GM12891 (cell line): ENCODE data around the gene ZNF536.

Experiments
- DNase-seq: peaks from one replicate; pipeline ENCODE4 v3.0.0; 2011; ENCODE audit warnings: low spot score; ENCODE audit not compliant: insufficient read length
- FAIRE-seq: peaks from 2 replicates; lab custom pipeline; 2011; peaks lifted over from hg19 to GRCh38; lab: Jason Lieb, UNC
- PAX5 ChIP-seq: IDR thresholded peaks from 2 replicates; pipeline ENCODE4 v1.6.1; 2011; ENCODE audit warnings: low read length, moderate library complexity, mild to moderate bottlenecking; ENCODE audit not compliant: insufficient read depth, severe bottlenecking
- POLR2A ChIP-seq: IDR thresholded peaks from 2 replicates; pipeline ENCODE4 v1.6.1; 2011; ENCODE audit warnings: low read depth, low read length, control low read depth
- POLR2AphosphoS5 ChIP-seq: IDR thresholded peaks from 2 replicates; pipeline ENCODE4 v1.6.1; 2011; ENCODE audit warnings: low read depth, low read length, control low read depth
- POU2F2 ChIP-seq: IDR thresholded peaks from 2 replicates; pipeline ENCODE4 v1.6.1; 2011; ENCODE audit warnings: low read depth, mild to moderate bottlenecking, control low read depth, low read length, moderate library complexity
- SPI1 ChIP-seq: IDR thresholded peaks from 2 replicates; pipeline ENCODE4 v1.6.1; 2011; ENCODE audit warnings: low read depth, low read length, control low read depth
- TAF1 ChIP-seq: IDR thresholded peaks from 2 replicates; pipeline ENCODE4 v1.6.1; 2011; ENCODE audit warnings: low read depth, low read length, control low read depth

Gene ZNF536

DNA sequence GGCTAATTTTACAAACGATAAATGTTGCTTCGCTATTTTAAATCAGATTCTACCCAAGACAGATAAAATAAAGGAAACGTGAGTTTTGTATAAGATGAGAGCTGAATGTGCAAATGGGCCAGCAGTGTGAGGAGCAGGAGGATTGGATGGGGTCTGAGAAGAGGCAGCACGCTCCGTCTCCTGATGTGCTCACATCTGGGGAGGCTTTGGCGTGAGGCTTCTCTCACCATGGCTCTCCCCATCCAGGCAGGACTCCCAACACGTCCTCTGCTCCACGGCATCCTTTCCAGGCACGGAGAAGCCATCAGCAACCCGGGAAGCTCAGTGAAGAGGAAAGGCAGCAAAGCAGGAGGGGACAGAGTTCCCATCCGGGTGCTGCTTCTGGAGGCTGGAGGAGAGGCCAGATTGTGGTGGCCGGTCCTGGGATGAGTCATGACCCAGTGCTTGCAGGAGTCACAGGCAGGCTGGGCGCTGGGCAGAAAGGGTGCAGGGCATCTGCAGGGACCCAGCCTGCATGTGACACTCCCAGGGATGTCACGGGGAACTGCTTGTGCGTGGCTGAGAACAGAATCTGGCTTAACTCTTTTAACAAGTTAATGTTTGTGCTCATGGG is 47.5 kb downstream of the ZNF536 start:
- FAIRE-seq: no peak

DNA sequence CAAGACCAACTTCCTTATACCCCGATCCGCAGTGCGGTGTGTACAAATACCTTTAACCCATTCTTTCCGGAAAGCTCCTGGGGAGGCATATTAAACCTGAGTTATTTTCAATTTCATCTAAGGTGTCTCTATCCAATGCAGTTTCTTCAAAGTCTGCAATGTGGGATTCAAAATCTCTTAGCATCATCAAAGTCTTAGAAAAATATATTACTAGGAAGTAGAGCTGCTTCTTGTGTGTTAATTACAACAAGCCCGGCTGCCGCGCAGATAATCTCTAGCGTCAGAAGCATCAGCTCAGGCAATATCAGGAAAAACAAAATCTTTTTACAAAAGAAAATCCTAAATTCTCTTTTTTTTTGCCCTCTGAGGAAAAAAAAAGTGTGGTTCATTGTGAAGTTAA is 48.1 kb downstream of the ZNF536 start:
- DNase-seq (no peak), FAIRE-seq (no peak)
- TF ChIP-seq POLR2AphosphoS5 (no peak), POU2F2 (no peak), PAX5 (no peak), POLR2A (no peak), SPI1 (no peak), TAF1 (no peak)

More for the DNA sequence above, 47.5 kb downstream of the ZNF536 start:
- TF ChIP-seq SPI1 (no peak), POLR2A (no peak), POLR2AphosphoS5 (no peak), TAF1 (no peak), PAX5 (no peak), POU2F2 (no peak)
- no peak for DNase-seq

DNA sequence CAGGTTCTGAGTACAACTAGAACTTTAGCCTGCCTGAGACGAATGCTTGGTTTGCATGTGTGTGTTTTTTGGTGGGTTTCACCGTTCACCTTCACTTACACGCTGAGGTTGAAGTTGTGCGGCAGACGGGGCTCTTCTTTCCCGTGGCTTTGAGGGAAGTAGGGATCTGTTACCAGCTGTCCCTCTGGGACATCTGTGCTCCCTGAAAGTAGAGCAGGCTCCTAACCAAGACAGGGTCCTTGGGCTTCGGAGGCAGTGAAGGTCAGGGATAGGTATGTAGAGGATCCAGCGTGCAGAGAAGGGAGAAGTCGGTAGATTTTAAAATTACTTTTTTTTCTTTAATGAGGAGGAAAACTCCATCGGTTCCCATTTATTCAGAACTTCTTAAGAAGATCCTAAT is 48.7 kb downstream of the ZNF536 start:
- no peak for FAIRE-seq

DNA sequence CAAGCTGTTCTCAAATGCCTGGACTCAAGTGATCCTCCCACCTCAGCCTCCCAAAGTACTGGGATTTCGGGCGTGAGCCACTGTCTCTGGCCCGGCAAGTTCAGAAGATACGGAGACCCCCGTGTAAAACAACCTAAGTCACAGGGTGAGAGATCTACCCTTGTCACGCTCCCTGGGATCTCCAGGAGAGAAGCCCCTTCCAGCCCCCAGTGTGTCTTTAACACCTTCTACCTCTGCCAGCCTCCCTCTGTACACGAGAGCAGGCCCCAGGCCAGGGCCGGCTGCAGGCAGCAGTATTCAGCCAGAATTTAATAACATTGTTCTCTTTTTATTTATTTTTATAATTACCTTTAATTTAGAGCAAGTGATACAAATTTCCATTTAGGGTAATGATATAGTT is 49.4 kb downstream of the ZNF536 start:
- FAIRE-seq (no peak), DNase-seq (no peak)
- TF ChIP-seq POLR2A (no peak), TAF1 (no peak), PAX5 (no peak), POU2F2 (no peak), SPI1 (no peak), POLR2AphosphoS5 (no peak)

More for the DNA sequence above, 48.7 kb downstream of the ZNF536 start:
- TF ChIP-seq SPI1 (no peak), POLR2AphosphoS5 (no peak), POU2F2 (no peak)
- DNase-seq: no peak

DNA sequence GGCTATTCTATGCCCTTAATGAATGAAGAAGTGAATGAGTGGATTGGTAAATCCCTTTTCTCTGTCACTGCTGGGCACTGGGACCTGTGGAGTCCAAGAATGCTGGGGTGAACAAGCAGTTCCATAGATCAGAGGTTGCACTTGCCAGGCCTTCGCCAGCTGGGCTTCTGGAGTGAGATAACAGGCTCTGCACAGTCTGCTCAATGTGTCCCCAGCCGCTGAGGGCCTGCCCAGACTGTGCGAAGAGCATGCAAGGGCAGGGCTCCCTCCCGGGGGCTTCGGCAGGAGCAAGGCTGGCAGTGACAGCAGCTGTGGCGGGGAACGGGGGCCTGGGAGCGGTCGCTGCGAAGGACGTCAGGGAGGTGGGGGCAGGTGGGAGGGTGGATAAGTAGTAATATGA is 51.3 kb downstream of the ZNF536 start:
- TF ChIP-seq TAF1: no peak
- no peak for TF ChIP-seq POLR2A
- no peak for TF ChIP-seq SPI1
- TF ChIP-seq POLR2AphosphoS5: no peak
- TF ChIP-seq PAX5: no peak
- TF ChIP-seq POU2F2: no peak
- no peak for DNase-seq
- FAIRE-seq: no peak

DNA sequence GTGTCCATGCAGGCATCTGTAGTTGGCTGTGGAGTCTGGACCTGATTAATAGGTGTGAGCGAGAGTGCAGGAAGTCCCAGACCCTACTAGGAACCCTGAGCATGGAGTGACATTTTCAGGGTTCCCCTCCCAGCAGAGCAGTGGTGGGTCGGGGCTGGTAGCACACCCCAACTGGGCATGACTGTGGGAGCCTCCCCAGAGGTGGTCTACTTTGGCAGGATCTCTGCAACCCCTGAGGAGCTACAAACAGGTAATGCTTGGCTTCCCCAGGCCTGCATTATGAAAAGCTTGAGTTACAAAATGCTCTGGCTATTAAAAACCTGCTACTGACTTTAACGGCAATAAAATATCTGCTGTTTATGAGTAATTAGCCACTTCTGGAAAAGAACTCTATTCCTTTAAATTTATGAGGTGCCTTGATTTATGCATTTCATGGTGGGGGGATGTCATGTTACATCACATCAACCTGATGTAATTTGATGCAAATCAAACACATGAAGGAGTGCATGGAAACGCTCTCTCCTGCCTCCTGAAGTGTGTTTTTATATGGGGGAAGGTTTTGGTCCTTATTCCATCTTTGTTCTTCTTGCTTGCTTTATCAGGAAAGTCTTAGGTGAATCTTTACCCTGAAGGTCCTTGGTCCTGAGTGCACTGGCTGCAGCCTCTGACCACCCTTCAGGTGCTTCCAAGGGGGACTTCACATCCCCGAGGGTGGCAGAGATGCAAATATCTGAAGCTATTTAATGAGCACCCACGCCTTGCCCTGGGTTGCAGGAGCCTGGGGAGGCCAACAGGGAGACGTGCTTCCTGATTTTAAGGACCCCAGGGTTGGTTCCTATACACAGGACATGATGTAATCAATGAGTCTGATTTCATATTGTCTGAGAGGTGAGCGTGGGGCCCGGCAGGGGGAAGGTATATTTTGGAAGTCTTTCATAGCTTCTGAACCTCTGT is 54.0 kb downstream of the ZNF536 start:
- no peak for TF ChIP-seq POLR2A
- TF ChIP-seq POU2F2: no peak
- TF ChIP-seq TAF1: no peak
- no peak for TF ChIP-seq POLR2AphosphoS5
- no peak for TF ChIP-seq PAX5
- no peak for TF ChIP-seq SPI1
- FAIRE-seq (no peak), DNase-seq (no peak)

DNA sequence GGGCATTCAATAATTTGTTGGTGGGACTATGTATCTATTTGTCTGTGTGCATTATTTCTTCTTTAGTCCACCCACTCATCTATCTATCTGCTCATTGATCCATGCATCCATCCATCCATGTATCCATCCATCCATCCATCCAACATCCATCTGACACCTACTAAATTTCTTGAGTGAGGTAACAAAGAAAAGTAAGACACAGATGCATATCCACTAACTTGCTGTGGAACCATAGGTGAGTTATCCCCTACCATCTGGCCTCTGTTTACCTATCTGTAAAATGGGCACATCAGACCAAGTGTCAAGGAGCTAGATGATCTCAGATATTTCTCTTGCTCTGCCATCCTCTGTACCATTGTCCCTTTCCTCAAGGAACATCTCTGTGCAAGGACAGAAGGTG is 54.7 kb downstream of the ZNF536 start:
- FAIRE-seq (no peak), DNase-seq (no peak)
- no peak for TF ChIP-seq POLR2A
- TF ChIP-seq TAF1: no peak
- no peak for TF ChIP-seq POLR2AphosphoS5

GRCh38 chr19:30428092-30428680 is 56.0 kb downstream of the ZNF536 start:
- no peak for TF ChIP-seq POU2F2
- TF ChIP-seq SPI1: no peak
- TF ChIP-seq TAF1: no peak
- no peak for TF ChIP-seq POLR2A
- no peak for TF ChIP-seq PAX5
- TF ChIP-seq POLR2AphosphoS5: no peak
- DNase-seq (no peak), FAIRE-seq (no peak)

- no peak for FAIRE-seq
- TF ChIP-seq TAF1 (no peak), POLR2A (no peak), PAX5 (no peak), POU2F2 (no peak), POLR2AphosphoS5 (no peak), SPI1 (no peak)
- no peak for DNase-seq
Observed at GRCh38 chr19:30428844-30429243, 56.7 kb downstream of the ZNF536 start.

DNA sequence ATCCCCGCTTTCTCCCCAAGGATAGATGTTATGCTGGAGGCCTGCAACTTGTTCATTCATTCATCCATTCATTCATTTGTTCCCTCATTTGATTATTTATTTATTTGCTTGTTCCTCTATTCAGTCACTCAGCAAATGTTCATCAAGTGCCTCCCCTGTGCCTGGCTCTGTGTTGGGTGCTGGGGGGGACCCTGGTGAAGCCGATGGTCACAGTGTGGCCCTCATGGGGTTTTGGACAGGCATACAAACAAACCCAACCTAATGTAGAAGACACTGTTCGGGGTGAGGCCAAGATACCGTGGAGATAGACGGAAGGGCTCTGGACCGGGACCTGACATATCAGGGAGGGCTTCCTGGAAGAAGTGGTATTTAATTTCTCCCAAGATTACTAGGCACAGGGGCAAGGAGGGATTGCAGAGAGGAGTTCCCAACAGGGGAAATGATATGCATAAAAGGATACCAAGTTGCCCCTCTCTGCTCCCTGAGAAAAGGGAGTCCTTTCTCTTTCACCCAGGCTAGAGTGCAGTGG is 58.1 kb downstream of the ZNF536 start:
- no peak for TF ChIP-seq TAF1
- no peak for TF ChIP-seq PAX5
- TF ChIP-seq POLR2A: no peak
- no peak for TF ChIP-seq POLR2AphosphoS5
- TF ChIP-seq SPI1: no peak
- TF ChIP-seq POU2F2: no peak
- DNase-seq (no peak), FAIRE-seq (no peak)
